ENCODE results near the gene NLRP9. TPM values are rescaled to one million over a fixed set of nuclear protein-coding genes. Genes with fewer than 3 reads are reported as not detected.
A peak's percentile ranks its signal among the peaks of the same experiment; 100 is the strongest.

The NLRP9 gene
- polyA plus RNA-seq, 2 of the 4 experiments (the other 2 are of a cell fraction), result not detected

DNA sequence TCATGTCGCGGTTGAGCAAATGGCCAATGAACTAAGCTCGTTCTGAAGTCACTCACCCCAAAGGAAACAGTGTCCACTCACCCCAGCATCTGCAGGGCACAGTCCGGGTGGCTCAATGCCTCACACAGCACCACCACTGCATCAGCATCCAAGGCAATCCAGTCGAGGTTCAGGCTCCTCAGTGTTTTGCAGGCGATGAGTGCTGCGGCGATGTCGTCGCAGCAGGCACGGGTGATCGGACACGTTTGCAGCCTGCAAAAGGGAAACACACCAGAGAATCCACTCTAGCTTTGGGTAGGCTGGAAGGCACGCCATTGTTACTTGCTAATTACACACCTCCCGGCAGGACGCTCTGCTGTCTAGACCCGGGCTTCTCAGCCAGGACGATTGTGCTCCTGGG is 26.5 kb downstream of the NLRP9 start (continued):
- TF ChIP-seq ESRRA (IDR thresholded peaks at IDR 0.05; ENCODE audit: borderline replicate concordance, low read length), result no peak
- no peak for TF ChIP-seq ZSCAN20 (CRISPR knock-in tag; IDR thresholded peaks at IDR 0.05)
- TF ChIP-seq ZC3H11A (IDR thresholded peaks at IDR 0.05), result no peak

DNA sequence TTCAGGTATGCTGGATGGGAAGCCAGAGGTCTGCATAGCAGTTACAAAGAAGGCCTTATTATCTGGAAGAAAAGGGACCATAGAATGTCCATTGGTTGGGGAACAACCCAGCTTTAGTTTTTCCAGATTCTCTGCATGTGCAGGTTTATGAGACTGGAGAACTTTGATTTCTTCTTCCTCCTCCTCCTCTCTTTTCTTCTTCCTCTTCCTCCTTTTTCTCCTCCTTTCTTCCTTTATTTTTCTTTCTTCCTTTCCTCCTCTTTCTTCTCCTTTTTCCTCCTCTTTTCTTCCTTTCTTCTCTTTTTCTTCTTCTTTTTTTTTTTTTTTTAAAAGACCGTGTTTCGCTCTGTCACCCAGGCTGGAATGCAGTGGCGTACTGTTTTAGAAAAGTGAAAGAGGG is 32.2 kb downstream of the NLRP9 start:
- 89% methylated on average over 3 of the region's 3 CpGs for WGBS (ENCODE audit: missing lambda C conversion rate)
- Histone ChIP-seq H3K4me1 (no peaks in the 10 kb centered on the region), H3K27ac (no peak overlapping the region), H3K4me2 (no peak overlapping the region), H3K4me3 (no peak overlapping the region), H3K9me3 (peaks cover 47% of the 10 kb centered on the region)
- ATAC-seq (no peak), DNase-seq (ENCODE audit: low read depth in 1 of 2, low spot score in 1 of 2) (no peak), FAIRE-seq (no peak)
- POLR2A ChIA-PET, result no interaction called here
- TF ChIP-seq HOXA7 (CRISPR knock-in tag; IDR thresholded peaks at IDR 0.05), result no peak
- TF ChIP-seq TFCP2L1 (CRISPR knock-in tag; IDR thresholded peaks at IDR 0.05), result no peak
- no peak for TF ChIP-seq FOSL2 (IDR thresholded peaks at IDR 0.05)
- TF ChIP-seq FOSL2 (CRISPR knock-in tag; IDR thresholded peaks at IDR 0.05), result no peak
- TF ChIP-seq EHF (CRISPR knock-in tag; IDR thresholded peaks at IDR 0.05), result no peak
- TF ChIP-seq RARB (CRISPR knock-in tag; IDR thresholded peaks at IDR 0.05), result no peak
- TF ChIP-seq JUN (IDR thresholded peaks at IDR 0.05), result no peak
- TF ChIP-seq HES2 (IDR thresholded peaks at IDR 0.05), result no peak
- no peak for TF ChIP-seq CHD4 (IDR thresholded peaks at IDR 0.05; ENCODE audit: borderline replicate concordance)
- no peak for TF ChIP-seq NFE2L2 (conservative IDR thresholded peaks at IDR 0.05; ENCODE audit: low read length)
- no peak for TF ChIP-seq RAD21 (conservative IDR thresholded peaks at IDR 0.05 in 1 of 2, IDR thresholded peaks at IDR 0.05 in 1 of 2)
- TF ChIP-seq SMC3 (IDR thresholded peaks at IDR 0.05), result no peak
- no peak for TF ChIP-seq ZFP36 (IDR thresholded peaks at IDR 0.05; ENCODE audit: borderline replicate concordance, partially characterized antibody)
- TF ChIP-seq FOSB (CRISPR knock-in tag; IDR thresholded peaks at IDR 0.05), result no peak
- CTCF ChIA-PET, result no interaction called here

DNA sequence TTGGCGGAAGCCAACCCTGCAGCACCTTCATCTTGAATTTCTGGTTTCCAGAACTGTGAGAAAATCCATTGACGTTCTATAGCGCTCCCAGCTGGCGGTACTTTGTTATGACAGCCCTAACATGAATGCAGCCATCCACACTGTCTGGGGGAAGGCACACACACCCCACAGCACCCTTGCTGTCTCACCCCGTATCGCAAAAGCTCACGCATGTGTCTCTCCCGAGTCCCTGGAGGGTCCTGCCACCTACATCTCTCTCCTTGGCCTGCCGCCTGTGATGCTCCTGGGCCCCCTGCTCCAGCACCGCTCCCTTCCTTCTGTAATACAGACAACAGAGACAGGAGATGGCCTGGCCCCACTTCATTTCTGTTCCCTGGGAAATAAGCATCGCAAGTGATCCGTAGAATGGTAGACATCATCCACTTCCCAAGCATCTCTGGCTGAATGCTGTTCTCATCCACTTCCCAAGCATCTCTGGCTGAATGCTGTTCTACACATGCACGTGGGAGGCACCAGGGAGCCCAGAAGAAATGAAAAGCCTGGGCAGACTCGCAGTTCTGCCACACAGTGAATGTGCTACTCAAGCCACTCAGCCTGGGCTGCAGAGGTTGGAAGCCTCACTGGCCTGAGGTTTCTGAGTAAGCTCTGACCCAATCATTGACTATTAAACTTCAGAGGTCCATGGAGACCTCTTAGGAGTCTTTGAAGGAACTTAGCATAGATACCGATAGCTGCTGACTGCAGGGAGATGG is 33.5 kb downstream of the NLRP9 start:
- ChIA-PET CTCF (interaction anchor here (1.2 to 1.9 kb wide), 3 partner anchors 9 to 620 kb away, joined by 3 to 7 read pairs (median 4); no protein-coding TSS in a partner anchor), POLR2A (no interaction called here)
- H3K4me2 ChIP-seq, result no peak overlapping the region
- WGBS (ENCODE audit: missing lambda C conversion rate), result 94% methylated on average over 15 of the region's 15 CpGs
- H3K9me3 ChIP-seq, result peaks cover 47% of the 10 kb centered on the region
- H3K4me3 ChIP-seq, result no peak overlapping the region
- ATAC-seq (peak in 1 of 2 experiments; percentile 15; a peak in 2 of 6 replicates), FAIRE-seq (no peak), DNase-seq (ENCODE audit: low read depth in 1 of 2, low spot score in 1 of 2) (no peak)
- H3K4me1 ChIP-seq, result no peaks in the 10 kb centered on the region
- no peak for TF ChIP-seq NFE2L2 (conservative IDR thresholded peaks at IDR 0.05; ENCODE audit: low read length)
- no peak for TF ChIP-seq CBX2 (IDR thresholded peaks at IDR 0.05; ENCODE audit: borderline replicate concordance, low read depth)
- no peak for TF ChIP-seq HES2 (IDR thresholded peaks at IDR 0.05)
- TF ChIP-seq HOXA7 (CRISPR knock-in tag; IDR thresholded peaks at IDR 0.05), result no peak
- TF ChIP-seq JUNB (IDR thresholded peaks at IDR 0.05), result no peak
- no peak for TF ChIP-seq KDM1A (IDR thresholded peaks at IDR 0.05; ENCODE audit: low read depth)
- TF ChIP-seq, protein P1, sequence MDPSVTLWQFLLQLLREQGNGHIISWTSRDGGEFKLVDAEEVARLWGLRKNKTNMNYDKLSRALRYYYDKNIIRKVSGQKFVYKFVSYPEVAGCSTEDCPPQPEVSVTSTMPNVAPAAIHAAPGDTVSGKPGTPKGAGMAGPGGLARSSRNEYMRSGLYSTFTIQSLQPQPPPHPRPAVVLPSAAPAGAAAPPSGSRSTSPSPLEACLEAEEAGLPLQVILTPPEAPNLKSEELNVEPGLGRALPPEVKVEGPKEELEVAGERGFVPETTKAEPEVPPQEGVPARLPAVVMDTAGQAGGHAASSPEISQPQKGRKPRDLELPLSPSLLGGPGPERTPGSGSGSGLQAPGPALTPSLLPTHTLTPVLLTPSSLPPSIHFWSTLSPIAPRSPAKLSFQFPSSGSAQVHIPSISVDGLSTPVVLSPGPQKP (IDR thresholded peaks at IDR 0.05; ENCODE audit: low read depth, low read length), result no peak
- no peak for TF ChIP-seq HMGXB4 (CRISPR knock-in tag; IDR thresholded peaks at IDR 0.05; ENCODE audit: borderline replicate concordance)
- TF ChIP-seq GATA3 (IDR thresholded peaks at IDR 0.05; ENCODE audit: borderline replicate concordance), result no peak
- no peak for TF ChIP-seq RAD21 (conservative IDR thresholded peaks at IDR 0.05 in 1 of 2, IDR thresholded peaks at IDR 0.05 in 1 of 2)
- TF ChIP-seq FOXS1 (CRISPR knock-in tag; IDR thresholded peaks at IDR 0.05), result no peak
- TF ChIP-seq FOSL2 (IDR thresholded peaks at IDR 0.05), result no peak
- TF ChIP-seq FOSL2 (CRISPR knock-in tag; IDR thresholded peaks at IDR 0.05), result no peak
- TF ChIP-seq, protein P2, sequence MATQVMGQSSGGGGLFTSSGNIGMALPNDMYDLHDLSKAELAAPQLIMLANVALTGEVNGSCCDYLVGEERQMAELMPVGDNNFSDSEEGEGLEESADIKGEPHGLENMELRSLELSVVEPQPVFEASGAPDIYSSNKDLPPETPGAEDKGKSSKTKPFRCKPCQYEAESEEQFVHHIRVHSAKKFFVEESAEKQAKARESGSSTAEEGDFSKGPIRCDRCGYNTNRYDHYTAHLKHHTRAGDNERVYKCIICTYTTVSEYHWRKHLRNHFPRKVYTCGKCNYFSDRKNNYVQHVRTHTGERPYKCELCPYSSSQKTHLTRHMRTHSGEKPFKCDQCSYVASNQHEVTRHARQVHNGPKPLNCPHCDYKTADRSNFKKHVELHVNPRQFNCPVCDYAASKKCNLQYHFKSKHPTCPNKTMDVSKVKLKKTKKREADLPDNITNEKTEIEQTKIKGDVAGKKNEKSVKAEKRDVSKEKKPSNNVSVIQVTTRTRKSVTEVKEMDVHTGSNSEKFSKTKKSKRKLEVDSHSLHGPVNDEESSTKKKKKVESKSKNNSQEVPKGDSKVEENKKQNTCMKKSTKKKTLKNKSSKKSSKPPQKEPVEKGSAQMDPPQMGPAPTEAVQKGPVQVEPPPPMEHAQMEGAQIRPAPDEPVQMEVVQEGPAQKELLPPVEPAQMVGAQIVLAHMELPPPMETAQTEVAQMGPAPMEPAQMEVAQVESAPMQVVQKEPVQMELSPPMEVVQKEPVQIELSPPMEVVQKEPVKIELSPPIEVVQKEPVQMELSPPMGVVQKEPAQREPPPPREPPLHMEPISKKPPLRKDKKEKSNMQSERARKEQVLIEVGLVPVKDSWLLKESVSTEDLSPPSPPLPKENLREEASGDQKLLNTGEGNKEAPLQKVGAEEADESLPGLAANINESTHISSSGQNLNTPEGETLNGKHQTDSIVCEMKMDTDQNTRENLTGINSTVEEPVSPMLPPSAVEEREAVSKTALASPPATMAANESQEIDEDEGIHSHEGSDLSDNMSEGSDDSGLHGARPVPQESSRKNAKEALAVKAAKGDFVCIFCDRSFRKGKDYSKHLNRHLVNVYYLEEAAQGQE (IDR thresholded peaks at IDR 0.05), result no peak
- no peak for TF ChIP-seq ZFP36 (IDR thresholded peaks at IDR 0.05; ENCODE audit: borderline replicate concordance, partially characterized antibody)
- H3K27ac ChIP-seq, result no peak overlapping the region

Data from A549 (cell line).